SH-SY5Y (cell line): ENCODE data around the gene CMC1.

Experiments used
- GATA2 ChIP-seq: IDR thresholded peaks from 2 replicates; pipeline ENCODE4 v1.6.1; 2011; ENCODE audit warnings: mild to moderate bottlenecking, low read depth, low read length
- GATA3 ChIP-seq: IDR thresholded peaks from 2 replicates; pipeline ENCODE4 v1.6.1; 2011; ENCODE audit warnings: low read depth, mild to moderate bottlenecking, low read length, moderate library complexity

DNA sequence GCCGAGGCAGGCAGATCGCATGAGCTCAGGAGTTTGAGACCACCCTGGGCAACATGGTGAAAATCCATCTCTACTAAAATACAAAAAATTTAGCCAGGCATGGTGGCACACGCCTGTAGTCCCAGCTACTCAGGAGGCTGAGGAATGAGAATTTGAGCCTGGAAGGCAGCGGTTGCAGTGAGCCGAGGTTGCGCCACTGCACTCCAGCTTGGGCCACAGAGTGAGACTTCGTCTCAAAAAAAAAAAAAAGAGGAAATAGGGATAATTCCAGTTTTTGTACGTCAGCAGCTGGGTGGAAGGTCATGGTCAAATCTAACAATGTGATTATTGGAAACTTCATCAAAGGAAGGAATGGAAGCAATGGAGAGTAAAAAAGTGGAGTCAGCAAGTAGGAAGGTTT is 3.1 kb downstream of the CMC1 start:
- TF ChIP-seq GATA2 (no peak), GATA3 (no peak)
